Neutrophil (primary cell): ENCODE results near the gene ANKS1B.

Experiments used
- H3K27ac ChIP-seq: fragments of 200-600 bp; sonication (generic); 2 replicates; pipeline ENCODE4 v1.5.1; 2016; ENCODE audit warnings: mild to moderate bottlenecking, moderate library complexity
- H3K27me3 ChIP-seq: fragments of 200-600 bp; sonication (generic); 2 replicates; pipeline ENCODE4 v1.6.0; 2016; ENCODE audit warnings: mild to moderate bottlenecking
- H3K36me3 ChIP-seq: fragments of 200-600 bp; sonication (generic); 2 replicates; pipeline ENCODE4 v1.5.1; 2017
- H3K4me1 ChIP-seq, 2 experiments: fragments of 200-600 bp in 1 of 2; sonication (generic) in 1 of 2; 1 replicate in 1 of 2; 2 replicates in 1 of 2; pipeline versions ENCODE4 v1.5.1 to v1.6.1; 2013 to 2016; ENCODE audit warnings: low read depth in 1 of 2, low read length in 1 of 2, mild to moderate bottlenecking in 1 of 2, moderate library complexity in 1 of 2; ENCODE audit not compliant: control insufficient read depth in 1 of 2, insufficient read depth in 1 of 2
- H3K4me3 ChIP-seq, 2 experiments: fragments of 200-600 bp in 1 of 2; sonication (generic) in 1 of 2; 1 replicate in 1 of 2; 2 replicates in 1 of 2; pipeline ENCODE4 v1.5.1; 2013 to 2016; ENCODE audit warnings: low read depth in 1 of 2, low read length in 1 of 2, mild to moderate bottlenecking in 1 of 2, moderate library complexity in 1 of 2
- H3K9me3 ChIP-seq: fragments of 200-600 bp; sonication (generic); 2 replicates; pipeline ENCODE4 v1.5.1; 2016
- TF ChIP-seq, protein P1 (sequence below): fragments of 200-600 bp; sonication (generic); IDR thresholded peaks from 2 replicates; pipeline ENCODE4 v1.5.1; 2016; ENCODE audit warnings: antibody characterized with exemption

ANKS1B gene

DNA sequence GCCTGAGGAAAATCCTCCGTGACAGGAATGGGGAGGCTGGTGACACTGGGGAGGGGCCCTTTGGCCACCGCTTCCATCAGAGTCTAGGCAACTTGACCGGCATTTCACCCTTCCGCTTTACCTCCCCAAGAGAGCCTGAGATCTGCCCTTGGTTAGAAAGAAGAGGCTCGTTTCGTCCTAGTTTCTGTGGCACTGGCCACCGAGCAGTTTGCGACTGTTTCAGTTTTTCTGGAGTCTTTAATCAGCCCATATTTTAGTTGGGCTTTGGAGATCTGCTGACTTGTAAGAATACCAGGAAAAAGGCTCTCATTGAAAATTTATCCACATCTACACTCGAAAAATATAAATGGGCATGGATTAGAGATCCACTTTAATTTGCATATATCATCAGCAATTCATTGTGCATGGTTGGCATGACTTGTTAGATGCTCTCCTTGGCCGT is 414 bp upstream of the ANKS1B start:
- Histone ChIP-seq H3K27me3 (peaks cover 76% of the 10 kb centered on the region), H3K9me3 (no peaks in the 10 kb centered on the region), H3K4me3 (no peak overlapping the region), H3K4me1 (peaks cover 0 to 3% of the 10 kb centered on the region in 2 experiments), H3K36me3 (no peaks in the 10 kb centered on the region), H3K27ac (no peak overlapping the region)
- TF ChIP-seq, protein P1, sequence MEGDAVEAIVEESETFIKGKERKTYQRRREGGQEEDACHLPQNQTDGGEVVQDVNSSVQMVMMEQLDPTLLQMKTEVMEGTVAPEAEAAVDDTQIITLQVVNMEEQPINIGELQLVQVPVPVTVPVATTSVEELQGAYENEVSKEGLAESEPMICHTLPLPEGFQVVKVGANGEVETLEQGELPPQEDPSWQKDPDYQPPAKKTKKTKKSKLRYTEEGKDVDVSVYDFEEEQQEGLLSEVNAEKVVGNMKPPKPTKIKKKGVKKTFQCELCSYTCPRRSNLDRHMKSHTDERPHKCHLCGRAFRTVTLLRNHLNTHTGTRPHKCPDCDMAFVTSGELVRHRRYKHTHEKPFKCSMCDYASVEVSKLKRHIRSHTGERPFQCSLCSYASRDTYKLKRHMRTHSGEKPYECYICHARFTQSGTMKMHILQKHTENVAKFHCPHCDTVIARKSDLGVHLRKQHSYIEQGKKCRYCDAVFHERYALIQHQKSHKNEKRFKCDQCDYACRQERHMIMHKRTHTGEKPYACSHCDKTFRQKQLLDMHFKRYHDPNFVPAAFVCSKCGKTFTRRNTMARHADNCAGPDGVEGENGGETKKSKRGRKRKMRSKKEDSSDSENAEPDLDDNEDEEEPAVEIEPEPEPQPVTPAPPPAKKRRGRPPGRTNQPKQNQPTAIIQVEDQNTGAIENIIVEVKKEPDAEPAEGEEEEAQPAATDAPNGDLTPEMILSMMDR = no peak

DNA sequence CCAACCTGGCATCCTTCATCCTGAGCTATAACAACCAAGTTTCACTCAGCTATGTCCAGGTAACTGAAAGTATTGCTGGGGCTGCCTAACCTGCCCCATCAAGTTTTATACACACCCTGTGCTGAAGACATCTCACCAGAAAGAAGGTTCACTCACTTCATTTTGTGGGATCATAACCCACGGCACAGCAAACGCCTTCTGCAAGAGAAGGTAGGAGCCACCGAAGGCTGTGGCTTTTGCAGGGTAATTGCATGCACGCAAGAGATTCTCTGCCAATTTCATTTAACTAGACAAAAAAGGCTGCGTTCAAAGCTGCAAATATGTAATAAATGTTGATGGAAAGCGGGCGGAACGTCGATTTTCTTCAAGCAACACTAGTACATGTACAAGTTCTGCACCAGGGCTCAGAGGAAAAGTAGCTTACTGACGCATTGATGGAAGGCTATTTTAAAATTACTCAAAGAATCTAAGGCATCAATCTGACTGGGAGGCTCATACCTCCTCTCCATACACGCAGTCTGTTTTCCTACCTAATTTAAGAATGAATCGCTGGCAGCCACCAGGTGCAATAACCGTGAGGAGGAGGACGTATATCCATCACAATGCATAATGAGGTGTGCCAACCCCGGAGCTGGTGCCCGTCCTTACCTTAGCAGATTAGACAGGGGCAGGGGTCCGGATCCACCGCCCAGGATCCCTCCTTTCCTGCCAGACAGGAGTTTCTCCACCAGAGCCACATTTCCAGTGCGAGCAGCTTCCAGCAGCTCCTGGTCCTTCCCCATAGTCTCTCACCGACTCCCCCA is 1.1 kb downstream of the ANKS1B start:
- H3K4me1 ChIP-seq = peaks cover 0 to 3% of the 10 kb centered on the region in 2 experiments
- peaks cover 86% of the 10 kb centered on the region for H3K27me3 ChIP-seq
- H3K27ac ChIP-seq = no peak overlapping the region
- no peaks in the 10 kb centered on the region for H3K36me3 ChIP-seq
- TF ChIP-seq, protein P1 = no peak
- H3K9me3 ChIP-seq = no peaks in the 10 kb centered on the region
- H3K4me3 ChIP-seq = no peak overlapping the region

DNA sequence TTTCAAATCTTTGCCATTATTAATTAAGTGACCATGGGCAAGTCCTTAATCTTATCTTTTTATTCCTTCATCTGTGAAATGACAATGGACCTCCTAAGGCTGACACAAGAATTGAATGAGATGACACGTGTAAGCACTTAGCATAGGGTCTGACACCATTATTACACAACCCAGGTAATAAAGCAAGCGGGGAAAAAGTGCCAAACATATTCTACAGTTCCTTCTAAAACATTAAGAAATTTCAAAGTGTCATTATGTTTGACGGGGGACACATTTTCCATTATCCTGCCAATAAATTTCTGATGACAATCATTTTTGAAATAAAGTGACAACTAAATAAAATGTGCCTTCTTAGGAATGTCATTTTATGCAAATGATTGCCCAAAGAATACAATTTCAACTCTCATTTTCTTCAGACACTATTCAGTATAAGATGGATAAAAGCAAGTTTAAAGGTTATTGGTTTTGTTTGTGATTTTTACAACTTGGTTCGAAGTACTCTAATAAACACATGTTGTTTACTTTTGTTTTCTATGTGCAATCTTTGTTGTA is 3.0 kb downstream of the ANKS1B start:
- TF ChIP-seq, protein P1 = no peak
- H3K9me3 ChIP-seq = no peaks in the 10 kb centered on the region

DNA sequence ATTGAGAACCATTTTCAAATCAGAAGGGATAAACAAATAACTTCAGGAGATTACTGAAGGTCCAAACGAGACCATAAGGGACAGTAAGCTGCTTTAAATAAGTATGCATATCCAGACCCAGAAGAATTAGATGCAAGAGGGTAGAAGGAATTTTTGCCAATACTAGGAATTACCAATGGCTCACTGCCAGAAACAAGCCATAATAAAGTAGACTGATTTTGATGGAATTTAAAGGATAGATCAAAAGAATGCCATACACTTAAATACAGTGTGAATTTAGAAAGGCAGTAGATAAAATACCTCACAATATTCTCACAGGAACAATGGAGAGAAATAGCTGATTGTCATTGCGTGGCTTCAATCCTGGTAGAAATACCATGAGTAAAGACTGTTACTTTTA is 5.3 kb downstream of the ANKS1B start:
- TF ChIP-seq, protein P1 = no peak
- no peaks in the 10 kb centered on the region for H3K36me3 ChIP-seq
- H3K4me3 ChIP-seq = no peak overlapping the region
- no peaks in the 10 kb centered on the region for H3K4me1 ChIP-seq
- H3K27me3 ChIP-seq = peaks cover 63% of the 10 kb centered on the region
- H3K27ac ChIP-seq = no peak overlapping the region
- H3K9me3 ChIP-seq = no peaks in the 10 kb centered on the region

More for the DNA sequence above, 3.0 kb downstream of the ANKS1B start:
- no peaks in the 10 kb centered on the region for H3K36me3 ChIP-seq
- peaks cover 84% of the 10 kb centered on the region for H3K27me3 ChIP-seq
- no peak overlapping the region for H3K4me3 ChIP-seq
- H3K4me1 ChIP-seq = peaks cover 0 to 3% of the 10 kb centered on the region in 2 experiments
- no peak overlapping the region for H3K27ac ChIP-seq

DNA sequence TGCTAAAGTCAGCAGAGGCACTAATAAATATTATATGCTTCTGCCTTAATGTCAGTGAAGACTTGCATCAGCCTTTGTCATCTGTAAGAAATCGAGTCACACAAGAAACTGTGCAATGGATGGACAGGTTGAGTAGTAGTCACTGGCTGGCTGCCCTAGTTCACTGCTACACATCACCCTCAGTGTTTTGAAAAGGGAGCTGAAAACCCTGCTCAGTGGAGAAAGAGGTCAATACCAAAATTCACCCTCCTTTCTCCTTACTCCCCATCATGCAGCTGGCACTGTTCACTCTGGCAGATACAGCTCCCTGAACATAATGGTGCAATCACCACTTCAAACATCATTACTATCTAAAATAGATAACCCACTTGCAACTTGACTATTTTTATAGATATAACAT is 6.6 kb downstream of the ANKS1B start:
- H3K9me3 ChIP-seq = no peaks in the 10 kb centered on the region
- peaks cover 49% of the 10 kb centered on the region for H3K27me3 ChIP-seq
- H3K4me3 ChIP-seq = no peak overlapping the region
- no peaks in the 10 kb centered on the region for H3K4me1 ChIP-seq
- H3K27ac ChIP-seq = no peak overlapping the region
- TF ChIP-seq, protein P1 = no peak
- H3K36me3 ChIP-seq = no peaks in the 10 kb centered on the region
